ENCODE results near the gene ITGA11.

- TF ChIP-seq BACH2 (CRISPR knock-in tag; IDR thresholded peaks at IDR 0.05; ENCODE audit: borderline replicate concordance), result no peak
- no peak for TF ChIP-seq GLIS3 (CRISPR knock-in tag; IDR thresholded peaks at IDR 0.05)
- TF ChIP-seq TOX (CRISPR knock-in tag; IDR thresholded peaks at IDR 0.05; ENCODE audit: borderline replicate concordance), result no peak
These were observed 96.3 kb downstream of the ITGA11 start for GRCh38 chr15:68335655-68336054.

Data from SK-N-SH treated with all-trans-retinoic acid at 6 μM for 48 hours (cell line).